GOT3 (cell line): ENCODE measurements around the gene SNRNP200.
A peak's percentile ranks its signal among the peaks of the same experiment; 100 is the strongest.

Experiments
- DNase-seq: peaks from one replicate; lab custom pipeline; 2025; ENCODE audit warnings: mixed read lengths; lab: John Stamatoyannopoulos, UW

Gene SNRNP200

GRCh38 chr2:96251721-96252292 lies 53.5 kb downstream of the SNRNP200 start:
- peak; percentile 74 for DNase-seq

- no peak for DNase-seq
Observed at GRCh38 chr2:96250188-96250587, 55.2 kb downstream of the SNRNP200 start.

- DNase-seq = no peak
Observed at GRCh38 chr2:96249654-96250053, 55.7 kb downstream of the SNRNP200 start.

GRCh38 chr2:96248624-96249023 lies 56.7 kb downstream of the SNRNP200 start:
- DNase-seq = no peak

GRCh38 chr2:96247896-96248295 lies 57.5 kb downstream of the SNRNP200 start:
- DNase-seq = no peak

GRCh38 chr2:96247009-96247408 lies 58.3 kb downstream of the SNRNP200 start:
- DNase-seq = no peak

- DNase-seq = no peak
Observed at GRCh38 chr2:96245609-96246390, 59.5 kb downstream of the SNRNP200 start.

- no peak for DNase-seq
Observed at GRCh38 chr2:96243843-96244242, 61.5 kb downstream of the SNRNP200 start.

- DNase-seq = peak; percentile 21
Observed at GRCh38 chr2:96241900-96242611, 63.3 kb downstream of the SNRNP200 start.

GRCh38 chr2:96241227-96241626 lies 64.1 kb downstream of the SNRNP200 start:
- DNase-seq = no peak

- DNase-seq = no peak
Observed at GRCh38 chr2:96240341-96241038, 64.9 kb downstream of the SNRNP200 start.

GRCh38 chr2:96239745-96240264 lies 65.5 kb downstream of the SNRNP200 start:
- DNase-seq = no peak

GRCh38 chr2:96239091-96239490 lies 66.3 kb downstream of the SNRNP200 start:
- DNase-seq = no peak

- DNase-seq = no peak
Observed at GRCh38 chr2:96238266-96238665, 67.1 kb downstream of the SNRNP200 start.

GRCh38 chr2:96236882-96237281 lies 68.5 kb downstream of the SNRNP200 start:
- no peak for DNase-seq

- no peak for DNase-seq
Observed at GRCh38 chr2:96233880-96234316, 71.4 kb downstream of the SNRNP200 start.

- no peak for DNase-seq
Observed at GRCh38 chr2:96233436-96233835, 71.9 kb downstream of the SNRNP200 start.

GRCh38 chr2:96231316-96231715 lies 74.0 kb downstream of the SNRNP200 start:
- no peak for DNase-seq

GRCh38 chr2:96225016-96225533 lies 80.3 kb downstream of the SNRNP200 start:
- DNase-seq = no peak
